ENCODE measurements around the gene CACNA1C. TPM values are rescaled to one million over a fixed set of nuclear protein-coding genes. Genes with fewer than 3 reads are reported as not detected.
A peak's percentile ranks its signal among the peaks of the same experiment; 100 is the strongest.

The CACNA1C gene
- total RNA-seq, 3 donors from 2014 or later: 2.6 to 11.8 (median 9.5) TPM

DNA sequence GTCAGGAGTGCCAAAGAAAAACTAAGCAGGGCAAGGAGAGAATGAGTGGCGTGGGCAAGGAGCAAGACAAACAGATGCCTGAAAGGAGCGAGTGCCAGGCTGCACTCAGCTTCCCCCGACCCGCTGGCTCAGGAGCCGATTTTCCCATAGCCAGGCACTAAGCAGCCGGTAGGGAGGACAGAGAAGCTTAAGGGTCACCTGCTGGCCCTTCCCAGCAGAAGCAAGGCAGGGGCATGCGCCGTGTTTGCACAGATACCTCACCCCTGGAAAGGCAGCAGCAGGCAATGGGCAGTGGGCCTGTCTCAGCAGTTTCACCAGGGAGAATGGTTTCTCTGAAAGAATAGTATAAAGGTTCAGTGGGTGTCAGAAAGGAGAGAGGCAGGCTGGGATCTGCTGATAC lies 637.1 kb downstream of the CACNA1C start:
- Histone ChIP-seq H3K27ac (no peak overlapping the region), H3K27me3 (no peaks in the 10 kb centered on the region), H3K36me3 (no peaks in the 10 kb centered on the region), H3K9me3 (no peaks in the 10 kb centered on the region), H3K4me3 (no peak overlapping the region), H3K4me1 (no peaks in the 10 kb centered on the region)
- TF ChIP-seq CTCF (IDR thresholded peaks at IDR 0.05) (no peak), POLR2AphosphoS5 (IDR thresholded peaks at IDR 0.05) (no peak), POLR2A (IDR thresholded peaks at IDR 0.05) (no peak)
- intact Hi-C loops (cut with DNase I; ENCODE audit: low total_unique reads): no loop called here
- DNase-seq (ENCODE audit: low spot score in 2 of 2): peak in 1 of 2 donors; percentile 37

DNA sequence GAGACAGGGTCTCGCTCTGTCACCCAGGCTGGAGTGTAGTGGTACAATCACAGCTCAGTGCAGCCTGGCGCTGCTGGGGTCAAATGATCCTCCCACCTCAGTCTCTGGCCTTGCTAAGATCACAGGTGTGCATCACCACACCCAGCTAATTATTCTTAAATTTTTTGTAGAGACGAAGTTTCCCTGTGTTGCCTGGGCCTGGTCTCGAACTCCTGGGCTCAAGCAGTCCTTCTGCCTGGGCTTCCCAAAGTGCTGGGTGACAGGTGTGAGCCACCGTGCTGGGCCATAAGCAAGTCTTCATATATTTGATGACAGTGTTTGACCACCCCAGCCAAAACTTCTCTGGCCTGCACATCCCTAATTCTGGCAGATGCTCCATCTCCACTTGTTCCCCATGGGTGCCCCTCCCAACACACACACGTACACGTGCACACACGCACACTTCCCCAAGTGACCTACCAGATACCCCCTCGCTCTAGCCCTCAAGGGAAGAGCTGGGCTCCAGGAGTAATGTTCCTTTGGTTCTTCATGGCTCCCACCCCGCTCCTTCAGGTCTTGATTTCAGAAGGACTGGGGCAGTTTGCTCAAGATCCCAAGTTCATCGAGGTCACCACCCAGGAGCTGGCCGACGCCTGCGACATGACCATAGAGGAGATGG lies 637.7 kb downstream of the CACNA1C start:
- no peaks in the 10 kb centered on the region for H3K9me3 ChIP-seq
- DNase-seq (ENCODE audit: low spot score in 2 of 2): peak in 1 of 2 donors; percentile 37

DNA sequence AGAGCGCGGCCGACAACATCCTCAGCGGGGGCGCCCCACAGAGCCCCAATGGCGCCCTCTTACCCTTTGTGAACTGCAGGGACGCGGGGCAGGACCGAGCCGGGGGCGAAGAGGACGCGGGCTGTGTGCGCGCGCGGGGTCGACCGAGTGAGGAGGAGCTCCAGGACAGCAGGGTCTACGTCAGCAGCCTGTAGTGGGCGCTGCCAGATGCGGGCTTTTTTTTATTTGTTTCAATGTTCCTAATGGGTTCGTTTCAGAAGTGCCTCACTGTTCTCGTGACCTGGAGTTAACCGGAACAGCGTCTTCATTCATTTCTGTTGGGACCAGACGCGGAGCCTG lies 638.2 kb downstream of the CACNA1C start:
- Histone ChIP-seq H3K9me3 (no peaks in the 10 kb centered on the region), H3K36me3 (no peaks in the 10 kb centered on the region), H3K4me3 (peak overlapping the region; percentile 33 to 60 (median 45)), H3K4me1 (no peaks in the 10 kb centered on the region), H3K27ac (no peak overlapping the region), H3K27me3 (no peaks in the 10 kb centered on the region)
- TF ChIP-seq CTCF (IDR thresholded peaks at IDR 0.05): no peak
- intact Hi-C loops (cut with DNase I; ENCODE audit: low total_unique reads): no loop called here
- DNase-seq (ENCODE audit: low spot score in 2 of 2): no peak

More for the DNA sequence above, 637.7 kb downstream of the CACNA1C start:
- TF ChIP-seq CTCF (IDR thresholded peaks at IDR 0.05): no peak
- no peak for TF ChIP-seq POLR2A (IDR thresholded peaks at IDR 0.05)
- TF ChIP-seq POLR2AphosphoS5 (IDR thresholded peaks at IDR 0.05): no peak
- no peaks in the 10 kb centered on the region for H3K4me1 ChIP-seq
- H3K4me3 ChIP-seq: peak overlapping the region; percentile 33 to 60 (median 45)
- H3K27me3 ChIP-seq: no peaks in the 10 kb centered on the region
- H3K27ac ChIP-seq: no peak overlapping the region
- H3K36me3 ChIP-seq: no peaks in the 10 kb centered on the region
- intact Hi-C loops (cut with DNase I; ENCODE audit: low total_unique reads): no loop called here

DNA sequence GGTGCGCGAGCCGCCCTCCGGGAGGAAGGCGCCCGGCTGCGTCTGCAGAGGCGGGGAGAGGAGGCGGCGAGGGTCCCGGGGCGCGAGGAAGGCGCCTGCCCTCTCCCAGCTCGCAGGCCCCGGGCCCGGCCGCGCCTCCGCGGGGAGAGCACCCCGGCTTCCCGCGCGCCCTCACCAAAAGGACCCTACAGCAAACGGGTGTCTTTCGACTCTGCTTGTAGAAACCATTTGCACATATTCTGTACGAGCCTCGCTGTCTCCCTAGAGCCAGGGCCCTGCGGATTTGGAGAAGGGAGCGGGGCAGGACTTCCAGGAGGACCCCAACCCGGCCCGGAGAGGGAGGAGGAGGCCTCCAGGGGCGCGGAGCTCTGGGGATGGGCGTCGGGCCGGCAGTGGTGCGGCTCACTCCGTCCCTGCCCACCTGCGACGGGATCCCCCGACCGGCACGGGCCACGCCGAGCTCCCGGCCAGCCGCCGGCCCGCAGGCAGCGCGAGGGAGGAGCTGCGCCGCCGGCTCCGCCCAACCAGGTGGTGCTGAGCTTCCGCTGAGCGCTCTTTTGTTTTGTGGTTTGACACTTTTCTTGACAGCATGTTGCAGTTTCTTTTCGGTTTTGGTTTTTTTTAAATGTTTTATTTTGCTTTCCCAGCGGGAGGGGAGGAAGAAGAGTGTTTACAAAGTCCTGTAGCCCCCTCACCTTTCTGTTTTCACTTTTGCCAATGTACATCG lies 638.7 kb downstream of the CACNA1C start:
- no peak overlapping the region for H3K27ac ChIP-seq
- H3K4me3 ChIP-seq: peak overlapping the region; percentile 33 to 60 (median 45)
- H3K9me3 ChIP-seq: no peaks in the 10 kb centered on the region
- intact Hi-C loops (cut with DNase I; ENCODE audit: low total_unique reads): no loop called here
- no peaks in the 10 kb centered on the region for H3K4me1 ChIP-seq
- TF ChIP-seq POLR2A (IDR thresholded peaks at IDR 0.05) (no peak), CTCF (IDR thresholded peaks at IDR 0.05) (no peak), POLR2AphosphoS5 (IDR thresholded peaks at IDR 0.05) (no peak)
- no peaks in the 10 kb centered on the region for H3K36me3 ChIP-seq
- peak in 1 of 2 donors; percentile 43 for DNase-seq (ENCODE audit: low spot score in 2 of 2)
- H3K27me3 ChIP-seq: no peaks in the 10 kb centered on the region

DNA sequence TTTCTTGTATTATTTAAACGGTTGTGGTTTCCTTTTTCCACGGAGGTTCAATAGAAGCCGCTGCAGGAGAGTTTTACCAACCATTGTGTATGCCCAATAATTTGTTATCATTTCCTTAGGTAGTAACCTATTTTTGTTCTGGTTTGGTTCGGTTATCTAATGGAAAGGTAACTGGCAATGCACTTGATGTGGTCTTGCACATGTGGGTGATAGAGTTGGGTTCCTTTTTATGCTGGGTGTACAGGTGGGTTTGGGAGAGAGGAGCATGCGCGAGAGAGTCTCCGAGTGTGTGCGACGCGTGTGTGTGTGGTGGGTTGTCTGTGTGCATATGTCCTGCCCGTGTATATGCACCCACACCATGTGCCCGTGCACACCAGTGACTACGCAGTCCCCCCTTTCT lies 639.3 kb downstream of the CACNA1C start:
- Histone ChIP-seq H3K4me3 (peak overlapping the region; percentile 33 to 60 (median 45)), H3K27ac (no peak overlapping the region), H3K4me1 (no peaks in the 10 kb centered on the region), H3K9me3 (no peaks in the 10 kb centered on the region), H3K36me3 (no peaks in the 10 kb centered on the region), H3K27me3 (no peaks in the 10 kb centered on the region)
- TF ChIP-seq POLR2A (IDR thresholded peaks at IDR 0.05) (no peak), POLR2AphosphoS5 (IDR thresholded peaks at IDR 0.05) (no peak), CTCF (IDR thresholded peaks at IDR 0.05) (no peak)
- DNase-seq (ENCODE audit: low spot score in 2 of 2): no peak
- intact Hi-C loops (cut with DNase I; ENCODE audit: low total_unique reads): no loop called here
